Stimulated activated naive CD8-positive, alpha-beta T cell treated with anti-CD3 and anti-CD28 coated beads, Interleukin-15, Interleukin-2, amounts not matched to agents 100 U/mL and 50 U/mL, for 24 hours (primary cell): Measurements from ENCODE around the gene TRIO.
A peak's percentile ranks its signal among the peaks of the same experiment; 100 is the strongest.

Experiments used
- ATAC-seq: fragments of 150-1000 bp; cut with Tn5 transposase; one replicate; pipeline ENCODE4 v1.10.0; 2021
- DNase-seq: peaks from one replicate; pipeline ENCODE4 v3.0.0; 2021

The TRIO gene

DNA sequence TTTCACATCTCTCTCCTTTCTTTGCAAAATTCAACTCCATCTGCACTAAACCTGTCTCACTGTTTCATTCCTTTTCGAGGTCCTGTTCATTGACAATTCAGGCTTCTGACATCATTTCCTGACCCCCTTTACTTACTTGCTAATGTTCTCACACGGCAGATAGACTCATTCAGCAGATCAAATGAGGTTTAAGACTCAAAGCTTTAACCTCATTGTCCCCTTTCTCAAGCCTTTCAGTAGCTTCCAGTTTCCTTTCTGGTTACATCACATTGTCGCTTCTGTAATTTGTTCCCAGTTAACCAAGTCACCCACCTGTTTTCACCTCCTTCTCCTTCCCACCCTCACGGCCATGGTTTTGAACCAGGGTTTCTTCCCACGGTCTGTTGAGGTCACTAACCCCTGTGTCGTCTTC, 295.1 kb downstream of the TRIO start:
- DNase-seq: no peak
- peak; percentile 57 for ATAC-seq

DNA sequence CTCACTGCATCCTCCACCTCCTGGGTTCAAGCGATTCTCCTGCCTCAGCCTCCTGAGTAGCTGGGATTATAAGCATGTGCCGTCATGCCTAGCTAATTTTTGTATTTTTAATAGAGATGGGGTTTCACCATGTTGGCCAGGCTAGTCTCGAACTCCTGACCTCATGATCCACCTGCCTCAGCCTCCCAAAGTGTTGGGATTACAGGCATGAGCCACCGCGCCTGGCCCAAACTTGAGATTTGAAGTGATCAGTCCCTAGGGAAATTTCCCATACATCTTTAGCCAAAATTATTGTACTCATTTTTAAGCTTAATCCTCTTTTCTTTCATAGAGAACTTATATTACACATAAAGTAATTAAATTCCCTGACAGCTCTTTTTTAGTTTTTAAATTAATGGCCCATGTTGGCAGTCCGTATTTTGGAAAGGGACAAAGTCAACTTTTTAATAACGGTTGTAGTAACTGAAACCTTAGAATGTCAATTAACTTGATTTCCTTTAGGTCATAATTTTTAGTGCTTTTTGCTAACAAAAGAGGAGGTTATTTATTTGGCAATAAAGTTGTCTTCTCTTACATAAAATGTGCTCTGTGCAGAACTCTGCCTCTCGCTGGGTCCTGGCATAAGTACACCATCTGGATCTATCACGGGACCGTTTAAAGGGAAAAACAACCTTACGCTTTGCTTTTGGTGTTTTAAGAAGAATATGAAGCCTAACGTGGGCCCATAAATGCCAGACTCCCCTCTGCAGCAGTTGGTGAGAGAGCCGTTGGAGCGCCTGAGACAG, 296.1 kb downstream of the TRIO start:
- no peak for DNase-seq
- ATAC-seq: no peak

DNA sequence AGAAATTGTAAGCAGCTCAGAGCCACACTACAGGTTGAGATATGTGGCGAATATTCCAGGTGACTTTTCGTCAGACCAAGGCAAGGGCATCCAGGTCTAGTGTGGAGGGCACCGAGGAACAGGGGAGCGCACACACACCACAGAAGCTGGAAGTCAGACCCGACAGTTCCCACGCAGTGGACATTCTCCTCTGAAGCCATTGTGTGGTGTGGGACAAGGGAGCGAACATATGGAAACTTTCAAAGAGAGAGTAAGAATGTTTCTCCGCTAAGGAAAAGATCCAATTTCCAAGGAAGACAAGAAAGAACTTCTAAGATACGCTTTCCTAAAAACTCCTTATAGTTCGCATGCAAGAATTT, 297.1 kb downstream of the TRIO start:
- no peak for ATAC-seq
- no peak for DNase-seq

DNA sequence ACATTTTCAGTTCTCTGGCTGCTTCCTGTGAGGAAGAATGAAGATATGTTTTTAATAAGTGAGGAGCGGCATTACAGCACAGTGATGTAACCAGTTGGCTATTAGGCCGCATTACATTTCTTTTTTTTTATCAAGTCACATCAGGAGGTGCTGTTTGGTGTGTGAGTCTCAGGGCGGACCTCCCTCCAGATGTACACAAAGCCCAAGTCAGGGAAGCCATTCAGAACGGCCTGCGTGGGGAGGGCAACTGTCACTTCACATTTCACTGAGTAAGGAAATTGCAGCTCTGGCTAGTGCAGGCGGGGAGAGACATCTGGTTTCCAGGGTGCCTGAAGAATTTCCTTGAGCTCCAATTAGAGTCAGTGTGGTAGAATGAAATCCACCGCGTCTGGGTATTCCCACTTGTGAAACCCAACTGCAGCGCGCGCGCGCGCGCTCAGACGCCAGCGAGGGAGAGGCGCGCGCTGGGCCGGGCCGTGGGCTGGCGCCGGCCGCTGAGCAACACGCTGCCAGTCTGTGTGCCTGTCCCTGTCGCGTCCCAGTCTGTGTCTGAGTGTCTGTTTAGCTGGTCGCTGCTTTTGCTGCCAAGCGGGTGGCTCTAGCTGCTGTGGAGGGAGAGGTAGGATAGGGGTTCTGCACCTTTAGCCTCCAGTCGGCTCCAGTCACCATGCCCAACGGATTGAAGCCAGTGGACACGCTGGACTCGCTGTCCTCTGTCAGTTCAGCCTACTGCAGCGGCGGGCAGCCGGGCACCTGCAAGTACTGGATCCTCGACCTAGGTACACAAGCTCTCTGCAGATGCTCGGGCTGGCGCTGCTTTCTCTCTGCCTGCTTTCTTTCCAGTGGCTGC, 297.7 kb downstream of the TRIO start:
- DNase-seq (no peak), ATAC-seq (no peak)

DNA sequence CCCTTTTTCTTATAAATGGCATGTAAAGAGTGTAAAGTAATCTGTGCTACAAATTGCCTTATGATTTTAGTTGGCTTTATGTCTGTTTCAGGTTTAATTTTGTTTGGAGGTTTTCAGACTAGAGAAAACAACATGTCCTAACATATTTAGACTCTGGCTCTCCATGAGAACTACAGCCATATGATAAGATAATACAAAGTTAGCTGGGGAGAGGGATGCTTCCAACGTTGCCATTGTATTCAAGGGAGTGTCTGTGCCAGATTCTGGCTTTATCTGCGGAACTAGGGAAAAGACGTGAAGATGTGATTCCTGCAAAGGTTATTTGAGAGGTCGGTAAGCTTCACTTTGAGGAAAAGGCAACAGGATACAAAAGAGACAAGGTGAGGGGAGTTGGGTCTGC, 298.5 kb downstream of the TRIO start:
- ATAC-seq (no peak), DNase-seq (no peak)

DNA sequence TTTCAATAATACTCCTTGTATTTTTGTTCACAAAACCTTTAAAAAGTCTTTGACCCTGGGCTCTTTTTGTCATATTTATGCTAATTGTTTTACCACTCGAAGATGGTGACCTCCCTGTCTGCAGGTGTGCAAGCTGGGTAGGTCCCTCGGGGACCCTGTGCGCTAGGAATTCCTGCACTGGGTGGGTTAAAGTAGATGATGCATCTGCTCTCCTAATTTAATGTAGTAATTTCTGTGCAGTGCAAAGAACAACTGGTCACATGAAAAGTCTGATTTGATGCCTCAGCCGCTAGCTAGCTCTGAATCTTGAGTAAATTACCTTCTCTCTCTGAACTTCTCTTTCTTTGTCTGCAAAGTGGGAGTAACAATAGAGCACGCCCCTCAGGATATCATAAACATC, 299.4 kb downstream of the TRIO start:
- DNase-seq (no peak), ATAC-seq (no peak)

DNA sequence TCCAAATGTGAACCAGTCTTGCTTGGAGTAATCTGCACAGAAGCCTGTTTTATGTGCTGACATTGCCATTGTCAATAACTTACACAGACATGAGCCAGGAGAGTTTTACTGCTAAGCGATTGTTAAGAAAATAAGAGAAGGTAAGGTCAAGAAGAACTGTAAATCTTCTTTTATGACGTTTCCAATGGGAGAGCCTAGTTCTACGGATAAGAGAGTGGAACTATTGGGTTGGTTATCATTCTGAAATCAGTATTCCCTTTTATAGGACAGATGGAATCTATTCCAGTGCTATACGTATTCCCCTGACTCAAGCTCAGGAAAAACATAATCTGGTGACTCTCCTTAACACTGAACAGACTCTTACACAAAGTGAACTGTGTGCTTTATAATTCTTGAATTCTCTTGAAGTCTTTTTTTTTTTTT, 300.5 kb downstream of the TRIO start:
- no peak for DNase-seq
- ATAC-seq: no peak

DNA sequence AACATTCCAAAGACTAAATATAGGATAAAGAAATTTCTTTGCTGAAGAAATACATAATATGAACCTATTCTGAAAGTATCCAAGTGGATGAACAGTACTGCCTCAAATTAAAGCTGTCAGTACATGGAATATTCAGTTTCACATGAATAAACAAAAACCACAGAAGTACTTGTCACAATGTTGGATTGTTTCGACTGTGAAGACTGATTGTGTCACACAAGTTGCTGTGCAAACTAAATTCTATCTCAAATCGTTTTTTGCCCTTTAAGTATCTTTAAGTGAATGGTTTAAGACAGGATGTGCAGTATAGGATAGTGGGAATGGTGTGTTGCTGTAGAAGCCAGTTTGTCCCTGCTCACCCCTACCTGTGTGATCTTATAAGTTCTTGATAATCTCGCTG, 301.0 kb downstream of the TRIO start:
- DNase-seq (no peak), ATAC-seq (no peak)

DNA sequence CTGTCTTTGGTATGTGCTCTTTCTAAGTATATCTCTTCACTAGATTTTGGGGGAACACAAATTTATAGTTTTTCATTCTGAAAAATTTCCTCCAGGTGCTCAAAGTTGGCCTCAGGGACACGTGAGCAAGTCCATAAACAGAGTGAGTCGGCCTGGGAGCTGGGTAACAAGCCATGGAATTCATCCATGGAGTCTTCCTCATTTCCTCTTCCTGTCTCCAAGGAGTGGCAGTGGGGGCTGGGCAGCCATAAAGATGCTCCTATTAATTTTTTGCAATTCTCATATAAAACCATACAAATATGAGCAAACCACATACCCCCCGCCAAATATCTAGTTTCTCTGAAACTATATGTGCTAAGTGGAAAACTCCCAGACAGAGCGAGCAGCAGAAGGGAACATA, 301.9 kb downstream of the TRIO start:
- ATAC-seq: no peak
- no peak for DNase-seq

DNA sequence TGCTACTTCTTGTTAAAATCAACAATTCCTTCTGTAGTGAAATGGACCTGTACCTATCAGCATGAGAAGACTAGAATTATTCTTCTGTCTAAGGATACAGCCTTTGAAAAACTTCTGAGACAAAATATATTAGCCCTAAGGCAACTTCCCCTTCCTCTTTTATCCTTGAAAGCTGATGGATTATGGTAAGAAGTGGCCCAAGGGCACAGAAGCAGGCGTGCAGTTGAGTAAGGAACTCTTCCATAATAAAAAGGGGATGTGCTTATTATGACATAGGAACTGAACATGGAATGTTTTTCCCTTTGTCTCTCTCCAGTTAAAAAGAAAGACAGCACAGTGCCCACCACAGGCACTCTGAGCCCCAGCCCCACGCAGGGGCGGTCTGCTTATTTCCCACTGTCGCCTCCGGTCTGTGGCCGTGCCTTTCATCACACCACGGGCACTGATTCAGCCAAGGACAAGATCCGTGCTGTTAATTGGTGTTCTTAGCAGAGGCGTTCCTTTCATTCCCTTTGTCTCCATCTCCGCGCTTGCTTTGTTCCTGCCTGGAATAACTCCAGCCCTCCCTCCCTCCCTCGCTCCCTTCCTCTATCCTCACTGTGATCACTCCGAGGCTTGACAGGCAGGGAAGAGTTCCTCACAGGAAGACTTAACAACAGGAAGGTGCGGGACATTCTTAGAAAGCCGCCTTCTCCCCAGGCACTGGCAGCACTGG, 302.6 kb downstream of the TRIO start:
- DNase-seq (no peak), ATAC-seq (no peak)

DNA sequence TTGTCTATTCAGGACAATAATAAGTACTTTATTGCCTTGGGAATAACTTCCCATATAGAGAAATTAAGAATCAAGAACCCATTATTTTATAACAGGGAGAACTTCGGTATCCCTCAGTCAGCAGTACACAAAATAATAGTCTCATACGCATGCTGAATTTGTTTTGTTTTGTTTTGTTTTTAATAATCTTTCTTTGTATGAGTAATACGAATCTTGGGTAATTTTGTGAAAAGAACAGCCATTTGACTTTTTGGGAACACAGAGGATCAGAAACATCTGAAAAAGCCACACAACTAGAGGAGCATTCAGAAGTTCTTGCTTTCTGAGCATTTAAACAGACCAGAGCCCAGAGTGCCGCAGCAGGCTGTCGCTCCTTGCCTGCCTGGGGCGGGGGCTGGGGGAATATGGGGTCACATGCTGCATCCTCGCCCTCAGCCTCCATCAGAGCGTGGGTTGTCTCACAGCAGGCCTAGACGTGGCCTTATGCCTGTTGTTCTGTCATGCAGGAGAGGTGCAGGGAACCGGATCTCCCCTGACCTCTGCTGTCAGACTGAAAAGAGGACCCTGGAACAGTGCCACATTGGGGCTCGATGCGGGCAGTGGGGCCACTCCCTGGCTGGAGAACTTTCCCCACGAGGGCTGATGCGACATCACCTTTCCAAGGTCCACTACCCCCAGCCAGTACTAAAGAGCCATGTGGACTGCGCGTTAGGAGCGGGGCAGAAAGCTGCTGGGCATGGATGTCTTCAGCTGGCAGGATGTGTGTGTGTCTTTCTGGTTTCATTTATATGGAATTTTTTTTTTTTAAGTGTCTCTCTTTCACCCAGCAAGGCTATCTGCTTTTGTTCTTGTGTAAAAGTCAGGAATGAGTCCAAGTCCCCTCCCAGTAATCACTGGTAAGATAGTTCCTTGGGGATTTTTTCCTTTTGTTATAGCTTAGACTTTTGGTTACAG, 305.1 kb downstream of the TRIO start:
- DNase-seq: no peak
- no peak for ATAC-seq

DNA sequence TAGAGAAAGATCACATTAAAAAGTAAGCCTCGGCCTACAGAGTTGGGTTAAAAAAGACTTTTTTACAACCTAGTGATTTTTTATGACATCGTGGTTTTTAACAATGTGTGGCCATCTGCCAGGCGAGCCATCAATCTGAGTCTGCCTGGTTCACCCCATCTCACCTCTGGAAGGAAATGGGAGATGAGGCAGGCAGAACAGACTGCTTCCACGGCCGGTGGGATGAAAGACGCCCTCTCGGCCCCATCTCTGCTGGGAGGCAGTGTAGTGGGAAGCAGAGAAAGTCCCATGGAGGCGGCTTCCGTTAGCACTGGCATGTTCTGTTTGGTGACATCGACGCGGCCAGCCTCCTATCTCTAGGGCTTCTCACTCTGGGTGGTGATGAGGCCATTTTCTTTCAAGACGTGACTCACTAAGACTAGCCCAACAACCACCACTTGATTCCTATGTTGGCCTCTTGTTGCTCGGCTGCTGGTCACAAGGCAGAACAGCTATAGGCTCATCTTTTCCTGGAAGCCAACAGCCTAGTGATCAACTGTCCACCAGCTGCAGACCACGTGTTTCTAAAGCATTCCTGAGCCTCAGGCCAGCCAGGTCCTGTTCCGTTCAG, 306.0 kb downstream of the TRIO start:
- DNase-seq (no peak), ATAC-seq (no peak)

DNA sequence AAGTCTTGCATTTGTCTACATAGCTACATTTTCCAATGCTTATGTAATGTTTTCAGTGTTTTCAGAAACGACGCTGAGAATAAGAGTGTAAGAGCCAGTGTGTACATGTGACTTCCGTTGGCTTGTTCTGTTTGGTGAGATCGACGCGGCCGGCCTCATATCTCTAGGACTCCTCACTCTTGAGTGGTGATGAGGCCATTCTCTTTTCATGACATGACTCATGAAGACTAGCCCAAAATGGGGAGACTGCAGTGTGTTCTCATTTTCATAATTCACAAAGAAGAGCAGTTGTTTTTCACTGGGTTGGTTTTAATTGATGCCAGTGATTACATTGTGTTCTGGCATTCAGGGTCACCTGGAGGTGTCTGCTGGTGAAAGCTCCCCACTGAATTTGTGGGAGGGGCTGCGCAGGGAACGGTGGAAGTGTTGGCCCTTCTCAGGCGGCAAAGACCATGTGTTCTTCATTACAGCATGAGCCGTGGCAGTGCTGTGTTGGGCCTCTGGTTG, 306.9 kb downstream of the TRIO start:
- ATAC-seq (peak; percentile 63), DNase-seq (no peak)

DNA sequence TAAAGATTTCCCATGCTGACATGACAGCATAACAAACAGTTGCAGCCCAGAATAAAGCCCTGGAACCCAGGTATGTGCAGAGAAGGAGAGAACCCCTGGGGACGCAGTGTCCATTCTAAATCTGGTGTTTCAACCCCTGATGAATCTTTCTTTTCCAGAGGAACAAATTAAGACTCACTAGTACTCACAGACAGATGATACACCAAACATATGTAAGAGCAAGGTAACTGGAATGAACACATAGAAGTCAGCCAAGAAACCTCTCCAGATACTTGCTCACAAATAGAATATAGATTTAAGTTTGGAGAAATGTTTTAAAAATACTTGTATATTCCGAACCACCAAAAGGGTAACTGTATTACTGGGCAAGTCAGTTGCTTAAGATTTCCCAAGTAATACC, 307.6 kb downstream of the TRIO start:
- ATAC-seq (no peak), DNase-seq (no peak)

DNA sequence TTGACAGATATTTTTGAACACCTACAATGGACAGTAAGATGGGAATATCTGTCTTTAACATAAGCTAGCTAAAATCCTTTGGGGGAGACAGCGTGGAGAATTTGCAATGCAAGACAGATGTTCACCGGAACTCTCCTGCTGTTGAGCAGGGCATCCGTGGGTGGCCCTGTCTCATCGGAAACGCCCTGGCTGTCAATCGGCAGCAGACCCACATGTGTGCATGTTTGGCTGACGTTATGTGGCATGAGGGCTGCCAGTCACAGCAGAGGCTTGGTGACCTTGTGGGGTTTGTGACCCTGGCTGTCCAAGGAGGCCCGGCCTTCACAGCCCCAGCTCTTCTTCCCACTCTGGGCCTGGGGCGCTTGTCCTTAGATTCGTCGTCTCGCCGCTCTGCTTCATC, 308.7 kb downstream of the TRIO start:
- ATAC-seq (no peak), DNase-seq (no peak)

DNA sequence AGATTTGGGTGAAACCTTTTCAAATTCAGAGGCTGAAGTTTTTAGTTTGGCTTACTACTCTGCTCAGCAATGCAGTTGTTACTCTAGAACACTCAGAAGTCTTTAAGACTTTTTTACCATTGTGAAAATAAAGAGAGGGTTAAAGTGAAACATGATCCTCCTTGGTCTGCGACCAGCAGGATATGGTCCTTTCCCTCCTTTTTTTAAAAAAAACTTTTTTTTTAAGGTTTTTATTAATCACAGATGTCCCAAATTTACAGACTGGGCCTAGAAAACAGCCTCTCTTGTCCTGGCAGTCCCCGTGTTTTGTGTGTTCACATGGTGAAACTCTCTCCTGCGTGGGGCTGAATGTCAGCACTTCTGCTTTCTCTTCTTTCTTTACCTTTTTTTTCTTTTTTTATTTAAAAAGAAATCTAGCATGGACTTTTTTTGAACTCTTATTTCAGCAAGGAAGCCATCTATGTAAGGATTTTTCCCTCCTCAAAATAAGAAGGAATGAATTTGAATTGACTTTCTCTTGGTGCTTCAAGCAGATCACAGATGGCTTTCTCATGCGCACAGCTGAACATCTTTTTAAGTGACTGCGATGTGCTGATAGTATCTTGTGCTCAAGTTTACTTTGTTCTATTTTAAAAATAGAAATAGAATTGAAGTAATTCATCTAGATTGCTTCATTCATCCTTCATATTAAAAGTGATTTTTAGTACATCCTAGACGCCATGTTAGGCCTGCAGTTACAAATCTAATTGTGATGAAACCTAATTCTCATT, 309.7 kb downstream of the TRIO start:
- no peak for ATAC-seq

DNA sequence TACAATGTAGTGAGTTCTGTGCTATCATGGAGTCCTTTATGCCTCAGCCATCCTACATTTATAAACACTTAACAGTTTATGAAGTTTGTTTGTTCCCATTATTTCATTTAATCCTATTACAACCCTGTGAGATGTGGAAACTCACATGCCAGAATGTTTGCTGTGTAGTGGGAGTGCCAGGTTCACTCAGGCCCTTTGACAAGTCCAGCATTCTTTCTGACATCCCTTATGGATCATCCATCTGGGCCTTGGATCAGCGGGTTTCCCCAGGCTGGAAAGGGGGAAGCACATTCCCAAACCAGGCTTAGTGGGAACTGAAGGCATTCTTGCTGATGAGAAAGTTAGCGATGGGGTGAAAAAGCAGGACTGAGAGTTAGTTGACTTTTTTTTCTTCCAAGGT, 310.3 kb downstream of the TRIO start:
- no peak for ATAC-seq

More for the DNA sequence above, 309.7 kb downstream of the TRIO start:
- DNase-seq: no peak

DNA sequence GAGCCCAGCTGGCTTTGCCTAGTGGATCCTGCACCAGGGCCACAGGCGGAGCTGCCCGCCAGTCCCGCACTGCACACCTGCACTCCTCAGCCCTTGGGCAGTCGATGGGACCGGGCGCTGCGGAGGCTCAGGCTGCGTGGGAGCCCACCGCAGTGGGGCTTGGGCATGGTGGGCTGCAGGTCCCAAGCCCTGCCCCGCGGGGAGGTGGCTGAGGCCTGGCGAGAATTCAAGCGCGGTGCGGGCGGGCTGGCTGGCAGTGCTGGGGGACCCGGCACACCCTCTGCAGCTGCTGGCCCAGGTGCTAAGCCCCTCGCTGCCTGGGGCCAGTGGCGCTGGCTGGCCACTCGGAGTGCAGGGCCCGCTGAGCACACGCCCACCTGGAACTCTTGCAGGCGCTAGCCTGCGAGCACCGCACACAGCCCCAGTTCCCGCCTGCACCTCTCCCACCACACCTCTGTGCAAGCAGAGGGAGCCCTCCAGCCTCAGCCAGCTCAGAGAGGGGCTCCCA, 312.7 kb downstream of the TRIO start:
- no peak for ATAC-seq
- no peak for DNase-seq

More for the DNA sequence above, 310.3 kb downstream of the TRIO start:
- DNase-seq: no peak

DNA sequence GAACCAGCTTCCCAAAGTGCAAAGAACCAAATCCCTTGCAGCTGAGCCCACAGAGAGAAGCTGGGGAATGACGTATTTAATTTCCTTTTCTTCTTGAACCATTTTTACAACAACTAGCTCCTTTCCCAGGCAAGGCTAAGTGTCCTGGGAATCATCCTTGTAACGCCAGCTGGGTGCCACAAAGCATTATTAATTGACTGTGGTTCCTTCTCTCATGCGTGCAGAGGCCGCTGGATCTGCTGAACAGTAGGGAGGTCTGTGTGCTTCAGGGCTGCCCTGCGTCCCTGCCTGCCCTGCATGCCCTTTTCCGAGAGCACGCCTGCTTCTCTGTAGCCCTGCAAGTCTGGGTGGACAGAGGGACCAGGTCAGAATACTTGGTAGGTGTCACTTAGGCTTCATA, 314.3 kb downstream of the TRIO start:
- ATAC-seq: no peak
- DNase-seq: no peak

DNA sequence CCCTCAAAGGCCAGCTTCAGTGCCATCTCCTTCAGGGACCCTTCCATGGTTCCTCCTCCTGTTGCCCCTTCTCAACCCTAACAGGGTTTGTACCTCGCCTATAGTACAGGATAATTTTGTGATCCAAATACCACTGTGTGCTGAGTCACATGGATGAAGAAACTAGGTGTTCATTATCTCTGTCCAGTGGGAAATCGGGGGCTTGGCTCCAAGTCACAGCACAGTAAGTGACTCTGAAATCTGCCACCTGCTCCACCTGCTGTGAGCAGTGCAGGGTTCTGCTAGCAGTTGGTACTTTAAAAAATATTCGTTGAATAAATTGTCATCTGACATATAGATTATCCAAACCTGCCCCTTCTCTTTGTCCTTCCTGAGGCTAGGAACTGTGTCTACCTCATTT, 315.3 kb downstream of the TRIO start:
- no peak for DNase-seq
- no peak for ATAC-seq
